T-helper 2 cell treated with Interferon-gamma antibody and Interleukin-4, amounts not matched to agents 100 ng/mL and 5 ng/mL, for 36 hours (primary cell): ENCODE results near the gene MRPS2. TPM values are rescaled to one million over a fixed set of nuclear protein-coding genes. Genes with fewer than 3 reads are reported as not detected.
"Not testable (repeated sequence)": the region's sequence is repeated elsewhere in the genome, so short reads cannot be mapped to it uniquely, and the experiment has no call there.

Source experiments
- intact Hi-C: fragments of 100-400 bp; cut with micrococcal nuclease; formaldehyde crosslinking; loops from one replicate; pipeline ENCODE4 v1.15.1; 2023
- total RNA-seq: library from RNA; stranded (reverse); gene quantifications from 2 replicates; pipeline ENCODE4 v1.2.3, GENCODE V29; 2022

The MRPS2 gene
- total RNA-seq, 1 donor from 2014 or later, result 38.9 TPM

GRCh38 chr9:135514342-135515082, 14.0 kb downstream of the MRPS2 start:
- intact Hi-C loops, result no loop called here

- intact Hi-C loops, result no loop called here
Measured at GRCh38 chr9:135515083-135515951, 14.8 kb downstream of the MRPS2 start.

GRCh38 chr9:135516132-135516860, 15.8 kb downstream of the MRPS2 start:
- intact Hi-C loops, result no loop called here

- intact Hi-C loops, result no loop called here
Measured at GRCh38 chr9:135517407-135517822, 16.9 kb downstream of the MRPS2 start.

GRCh38 chr9:135519179-135519971, 18.9 kb downstream of the MRPS2 start:
- intact Hi-C loops, result no loop called here

GRCh38 chr9:135520916-135521607, 20.6 kb downstream of the MRPS2 start, which contains the start of gene LCN1:
TSS of gene LCN1 (plus strand) at chr9:135521440. CDS start at chr9:135521498, 58 bp downstream.
- intact Hi-C loops, result no loop called here

- intact Hi-C loops, result no loop called here
Measured at GRCh38 chr9:135521608-135522095, 21.2 kb downstream of the MRPS2 start.

GRCh38 chr9:135522137-135522877, 21.8 kb downstream of the MRPS2 start:
- intact Hi-C loops, result no loop called here

GRCh38 chr9:135522931-135523330, 22.4 kb downstream of the MRPS2 start:
- intact Hi-C loops, result no loop called here

- intact Hi-C loops, result no loop called here
Measured at GRCh38 chr9:135523521-135524129, 23.1 kb downstream of the MRPS2 start.

GRCh38 chr9:135524130-135524861, 23.8 kb downstream of the MRPS2 start:
- intact Hi-C loops, result no loop called here

GRCh38 chr9:135525241-135526088, 25.0 kb downstream of the MRPS2 start:
- intact Hi-C loops, result no loop called here

- intact Hi-C loops, result no loop called here
Measured at GRCh38 chr9:135526089-135526729, 25.7 kb downstream of the MRPS2 start.

GRCh38 chr9:135526730-135527571, 26.5 kb downstream of the MRPS2 start:
- intact Hi-C loops, result no loop called here

GRCh38 chr9:135528842-135529435, 28.5 kb downstream of the MRPS2 start:
- intact Hi-C loops, result not testable (repeated sequence)
